NT2/D1 (cell line): ENCODE data around the gene USP15.

ENCODE experiments used
- SUZ12 ChIP-seq: IDR thresholded peaks from 2 replicates; pipeline ENCODE4 v1.6.1; 2011; ENCODE audit not compliant: insufficient read length, insufficient read depth; ENCODE audit errors: extremely low read depth
- YY1 ChIP-seq: IDR thresholded peaks from 2 replicates; pipeline ENCODE4 v1.6.1; 2011; ENCODE audit not compliant: insufficient read length, insufficient read depth
- ZNF274 ChIP-seq: IDR thresholded peaks from 2 replicates; pipeline ENCODE4 v1.6.1; 2011; ENCODE audit warnings: mild to moderate bottlenecking, low read depth, low read length

DNA sequence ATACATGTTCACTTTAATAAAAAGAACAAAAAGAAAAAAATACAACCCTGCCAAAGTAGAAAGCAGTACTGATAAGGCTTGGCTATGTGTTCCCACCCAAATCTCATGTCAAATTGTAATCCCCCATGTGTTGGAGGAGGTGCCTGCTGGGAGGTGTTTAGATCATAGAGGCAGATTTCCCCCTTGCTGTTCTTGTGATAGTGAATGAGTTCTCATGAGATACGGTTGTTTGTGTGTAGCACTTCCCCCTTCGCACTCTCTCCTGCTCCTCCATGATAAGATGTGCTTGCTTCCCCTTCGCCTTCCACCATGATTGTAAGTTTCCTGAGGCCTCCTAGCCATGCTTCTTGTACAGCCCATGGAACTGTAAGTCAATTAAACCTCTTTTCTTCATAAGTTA lies 59.9 kb downstream of the USP15 start:
- no peak for TF ChIP-seq ZNF274
- TF ChIP-seq YY1, result no peak
- no peak for TF ChIP-seq SUZ12
